Inflammatory macrophage treated with lipopolysaccharide for 1 hour (primary cell): ENCODE measurements around the gene S100A11.

Experiments
- DNase-seq, 2 donors: peaks; one replicate each; pipeline ENCODE4 v3.0.0-alpha.2; 2020 to 2022

S100A11 gene

DNA sequence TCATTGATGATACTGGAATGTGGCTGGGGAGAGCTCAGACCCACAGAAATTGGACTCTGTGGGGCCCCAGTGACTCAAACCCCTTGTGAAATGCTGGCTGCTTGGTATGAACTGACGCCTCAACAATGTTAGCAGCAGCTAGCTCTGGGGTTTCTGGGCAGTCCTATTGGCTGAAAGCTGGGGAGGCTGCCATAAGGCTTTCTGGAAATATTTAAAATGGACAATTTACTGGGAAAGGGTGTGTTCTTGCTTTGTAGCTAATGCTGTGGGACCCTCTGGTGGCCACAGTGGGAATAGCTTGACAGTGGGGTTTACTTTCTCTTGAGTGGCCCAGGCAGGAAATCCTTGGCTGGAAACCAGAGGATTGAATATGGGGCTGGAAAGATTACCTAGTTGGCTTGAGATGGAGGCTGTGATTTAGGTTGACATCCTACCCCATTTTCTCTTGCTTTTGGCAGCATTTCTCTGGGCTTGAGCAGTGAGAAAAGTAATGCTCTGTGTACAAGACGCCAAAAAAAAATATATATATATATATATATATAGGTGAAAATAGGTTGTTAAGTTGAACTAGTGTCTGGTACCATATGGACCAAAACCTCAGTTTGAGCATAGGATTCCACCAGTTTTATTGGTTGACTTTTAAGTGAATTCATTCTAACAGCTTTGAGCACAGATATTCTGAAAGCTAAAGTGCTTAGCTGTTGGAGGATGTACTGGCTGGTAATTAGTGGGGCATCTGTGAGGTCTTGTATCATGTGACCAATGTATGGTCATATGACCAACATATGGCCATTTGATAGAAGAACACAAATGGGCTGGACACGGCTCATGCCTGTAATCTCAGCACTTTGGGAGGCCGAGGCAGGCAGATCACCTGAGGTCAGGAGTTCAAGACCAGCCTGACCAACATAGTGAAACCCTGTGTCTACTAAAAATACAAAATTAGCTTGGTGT is 34.9 kb downstream of the S100A11 start:
- peak; percentile 64 to 88 for DNase-seq

DNA sequence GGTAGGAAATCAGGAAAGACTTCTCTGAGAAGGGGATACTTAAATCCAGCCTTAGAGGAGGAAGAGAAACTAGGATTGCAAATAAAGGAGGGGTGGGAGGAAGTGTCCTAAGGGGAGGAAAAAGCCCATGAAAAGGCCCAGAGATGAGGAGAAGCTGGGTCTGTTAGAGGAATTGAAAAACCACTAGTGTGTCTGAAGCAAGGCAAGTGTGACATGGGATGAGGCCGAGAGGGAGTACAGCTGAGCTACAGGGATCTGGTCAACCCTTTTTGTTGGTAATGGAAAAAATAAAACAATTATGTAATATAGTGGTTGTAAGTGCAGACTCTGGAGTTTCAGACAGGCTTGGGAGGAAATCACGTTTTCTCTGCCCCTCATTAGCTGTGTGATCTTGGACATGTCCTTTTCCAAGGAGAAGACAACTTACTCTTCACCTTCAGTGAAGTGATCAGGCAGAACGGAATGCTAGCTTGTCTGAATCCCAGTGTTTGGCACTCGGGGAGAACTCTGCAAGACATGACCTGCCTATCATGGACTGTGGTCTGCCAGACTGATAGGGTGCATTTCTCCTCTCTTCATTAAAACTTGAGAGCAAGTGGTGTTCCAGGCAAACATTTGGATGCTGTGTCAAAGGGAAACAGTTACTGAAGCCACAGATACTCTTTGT is 35.7 kb downstream of the S100A11 start:
- DNase-seq, result peak; percentile 84 to 89

DNA sequence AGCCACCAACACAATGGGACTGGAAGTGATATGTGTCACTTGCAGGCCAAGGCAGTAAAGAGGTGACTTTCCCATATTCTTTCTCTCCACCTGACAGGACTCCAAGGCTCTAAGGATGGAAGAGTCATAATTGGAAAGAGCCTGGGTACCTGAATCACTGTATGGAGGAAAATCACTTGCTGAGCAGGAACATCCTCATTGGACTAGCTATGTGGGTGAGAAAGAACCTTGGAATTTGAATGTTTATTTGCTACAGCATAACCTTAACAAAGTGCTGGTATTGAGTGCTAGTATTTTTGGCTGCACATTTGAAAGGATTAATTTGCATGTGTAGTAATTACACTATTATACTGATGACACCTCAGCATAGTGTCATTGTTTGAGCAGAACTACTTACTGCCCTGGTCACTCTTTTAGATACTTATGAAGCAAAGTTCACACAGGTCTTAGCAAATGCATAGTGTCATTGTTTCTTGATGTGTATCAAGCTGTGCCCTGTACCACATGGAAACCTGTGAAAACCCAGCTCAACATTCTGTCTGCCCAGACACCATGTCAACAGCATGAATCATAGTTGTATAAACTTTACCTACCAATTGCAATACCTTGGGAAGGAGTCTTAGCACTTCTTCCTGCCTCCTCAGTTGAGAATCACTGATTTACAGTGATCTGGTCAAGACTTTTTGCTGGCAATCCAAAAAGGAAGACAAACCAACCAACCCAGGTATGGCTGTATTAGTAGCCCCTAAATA is 38.0 kb downstream of the S100A11 start:
- DNase-seq, result no peak

- DNase-seq, result no peak
These were observed 39.6 kb downstream of the S100A11 start for GRCh38 chr1:151997284-151997570.

GRCh38 chr1:151995774-151996173 is 41.0 kb downstream of the S100A11 start:
- DNase-seq, result peak in 1 of 2 donors; percentile 57

DNA sequence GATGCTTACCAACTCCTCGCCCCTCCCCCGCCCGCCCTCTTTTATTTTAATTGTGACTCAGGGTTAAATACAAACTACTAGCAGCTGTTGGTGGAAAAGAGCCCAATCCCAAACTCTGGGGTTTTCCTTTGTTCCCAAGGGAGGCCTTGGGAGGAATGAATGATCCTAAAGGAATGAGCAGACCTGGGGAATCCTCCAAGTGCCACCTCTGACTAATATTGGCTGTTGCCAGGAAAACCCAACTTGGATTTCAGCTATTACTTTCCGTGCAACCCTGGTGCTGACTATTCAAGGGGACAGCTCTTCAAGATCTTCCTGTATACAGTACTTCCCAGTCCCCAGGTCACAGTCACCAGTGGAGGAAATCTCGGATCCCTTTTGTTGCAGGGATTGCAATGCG is 41.8 kb downstream of the S100A11 start:
- DNase-seq, result peak in 1 of 2 donors; percentile 27

- peak in 1 of 2 donors; percentile 49 for DNase-seq
These were observed 42.9 kb downstream of the S100A11 start, which contains the start of gene S100A10 for GRCh38 chr1:151993734-151994496. Gene S100A10, minus strand, starts transcription at chr1:151993859. Its CDS starts 7,629 bp downstream, at chr1:151986230.

DNA sequence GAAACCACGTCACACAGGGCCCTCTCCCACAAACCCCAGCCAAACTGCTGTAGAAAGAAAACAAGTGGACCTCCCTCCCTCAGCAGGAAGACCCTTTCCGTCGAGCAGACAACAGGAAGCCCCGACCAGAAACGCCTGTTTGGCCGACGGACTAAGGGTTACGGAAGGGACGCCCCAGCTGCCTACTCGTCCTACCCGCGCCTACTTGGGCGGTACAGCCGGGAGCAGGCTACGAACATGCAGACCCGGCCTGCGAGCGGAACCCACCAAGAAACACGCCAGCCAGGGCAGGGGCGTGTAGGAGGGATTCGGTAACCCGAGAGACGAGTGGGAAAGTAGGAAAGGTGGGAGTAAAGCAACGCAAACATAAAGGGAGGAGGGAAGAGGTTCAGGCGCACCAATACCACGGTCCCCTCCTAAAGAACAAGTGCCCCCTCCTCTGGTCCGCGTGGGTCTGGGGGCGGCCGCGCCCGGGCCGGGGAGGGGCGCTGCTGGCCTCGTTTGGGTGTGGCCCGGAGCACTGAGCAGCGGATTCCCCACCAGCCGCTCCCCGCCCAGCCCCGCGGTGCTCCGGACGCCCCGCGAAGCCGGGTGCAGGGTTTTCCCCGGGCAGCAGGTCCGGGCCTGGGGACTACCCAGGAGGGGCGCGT is 43.6 kb downstream of the S100A11 start:
- DNase-seq, result peak; percentile 58 to 66

DNA sequence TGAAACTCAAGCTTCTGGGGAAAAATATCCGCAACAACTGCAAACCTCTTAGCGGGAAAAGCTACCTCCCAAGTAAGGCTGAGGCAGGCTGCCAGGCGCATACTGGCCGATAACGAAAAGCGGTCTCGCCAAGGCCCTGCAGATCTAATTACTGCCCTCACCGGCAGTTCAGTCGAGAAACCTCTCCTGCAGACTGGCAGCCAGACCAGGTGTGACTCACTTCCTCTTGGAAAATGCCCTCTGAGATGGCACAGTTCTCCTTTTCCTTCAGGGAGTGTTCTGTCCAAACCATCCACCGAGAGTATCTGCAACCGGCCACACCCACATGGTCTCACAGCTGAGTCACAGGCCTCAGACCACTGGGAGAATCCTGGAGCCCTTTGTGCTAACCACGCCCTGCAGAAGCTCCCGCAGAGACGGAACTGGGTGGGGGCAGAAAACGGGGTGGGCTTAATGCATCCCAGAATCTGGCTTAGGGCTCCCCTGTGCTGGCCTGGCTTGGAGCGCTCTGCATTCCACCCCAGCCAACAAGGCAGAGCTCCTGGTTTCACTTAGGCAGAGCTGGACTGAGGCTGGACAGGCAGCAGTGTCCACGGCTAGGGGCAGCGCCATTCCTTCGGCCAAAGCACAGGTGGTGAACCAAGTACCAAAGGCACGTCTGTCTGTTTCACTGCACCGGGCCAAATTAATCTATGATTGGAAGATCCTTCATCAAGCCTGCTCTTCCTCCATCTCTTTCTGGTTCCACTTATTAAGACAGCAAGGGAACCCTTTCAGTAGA is 44.3 kb downstream of the S100A11 start:
- DNase-seq, result peak; percentile 94 to 99

GRCh38 chr1:151991663-151992302 is 45.0 kb downstream of the S100A11 start:
- no peak for DNase-seq

DNA sequence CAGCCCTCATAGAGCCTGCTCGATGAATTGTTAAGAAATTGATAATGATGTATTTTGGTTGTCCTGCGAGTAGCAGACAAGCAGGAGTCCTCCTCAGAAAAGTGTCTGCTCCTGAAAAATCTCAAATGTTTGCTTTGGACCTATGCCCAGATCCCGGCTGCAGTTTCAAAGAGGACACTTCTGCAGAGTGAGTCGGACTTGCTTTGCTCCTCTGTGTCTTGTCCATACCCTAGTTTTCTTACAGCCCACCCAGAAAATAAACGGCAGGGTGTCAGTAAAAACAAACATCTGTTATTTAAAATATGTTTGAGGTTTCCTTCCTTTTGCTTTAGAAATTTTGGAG is 46.0 kb downstream of the S100A11 start:
- no peak for DNase-seq

DNA sequence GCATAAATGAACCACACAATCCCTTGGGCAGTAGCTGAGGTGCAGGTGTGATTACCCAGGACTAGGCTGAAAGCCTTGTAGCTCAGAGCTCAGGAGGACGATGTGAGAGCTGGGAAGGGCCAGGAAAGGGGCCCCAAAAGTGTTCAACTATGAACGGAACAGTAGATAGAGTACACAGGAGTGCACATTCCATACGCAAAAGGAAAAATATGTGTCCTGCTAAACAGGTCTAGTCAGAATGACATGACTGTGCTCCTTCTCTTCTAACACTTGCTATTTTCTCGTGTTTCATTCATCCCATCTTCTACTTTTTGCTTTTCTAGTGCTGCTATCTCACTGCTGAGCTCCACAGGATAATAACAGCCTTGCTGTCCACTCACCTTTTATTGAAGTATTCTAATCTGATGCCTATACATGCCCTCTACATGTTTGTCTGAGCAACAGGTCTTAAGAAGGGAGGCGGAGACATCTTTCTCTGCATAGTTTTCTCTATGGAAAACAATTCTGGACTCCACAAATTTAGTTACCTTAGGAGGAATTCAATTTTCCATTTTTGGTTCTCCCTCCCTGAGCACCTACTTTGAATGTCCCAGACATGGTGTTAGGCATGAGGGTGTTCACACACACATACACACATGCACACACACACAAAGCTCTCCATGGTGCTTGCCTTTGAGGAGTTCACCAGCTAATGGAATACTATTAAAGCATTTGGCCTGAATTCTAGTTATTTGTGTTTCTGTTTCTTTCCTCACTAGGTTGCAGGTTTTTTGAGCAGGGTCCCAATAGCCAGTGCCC is 46.5 kb downstream of the S100A11 start:
- DNase-seq, result no peak

DNA sequence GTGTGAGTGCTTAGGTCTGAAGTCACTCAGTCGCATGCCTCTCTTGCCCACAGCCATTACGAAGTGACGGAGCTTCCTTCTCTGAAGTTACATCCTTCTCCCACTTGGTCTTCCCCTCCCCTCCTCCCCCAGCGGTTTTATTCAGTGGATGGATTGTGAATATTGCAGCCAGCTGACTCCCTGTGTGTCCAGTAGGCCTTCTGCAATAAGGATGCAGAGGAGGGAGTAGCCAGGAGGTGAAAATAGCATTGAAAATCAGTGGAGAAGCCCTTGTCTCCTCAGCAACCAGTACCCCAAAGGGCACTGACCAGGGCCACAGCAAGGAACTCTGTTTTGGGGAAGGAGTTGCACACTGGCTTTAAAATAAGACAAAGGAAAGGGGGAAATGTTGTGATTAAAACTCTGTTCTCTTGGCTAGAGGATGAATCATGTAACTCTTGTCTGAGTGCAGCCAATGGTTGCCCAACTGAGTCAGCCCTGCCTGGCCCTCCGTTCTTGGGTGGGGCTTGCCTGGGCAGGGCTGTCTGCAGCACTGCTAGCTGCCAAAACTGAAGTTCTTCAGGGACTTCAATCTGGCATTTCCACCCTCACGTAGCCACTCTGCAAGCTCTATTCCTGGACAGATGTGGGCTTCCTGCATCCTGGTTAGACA is 47.5 kb downstream of the S100A11 start:
- peak; percentile 85 to 87 for DNase-seq

DNA sequence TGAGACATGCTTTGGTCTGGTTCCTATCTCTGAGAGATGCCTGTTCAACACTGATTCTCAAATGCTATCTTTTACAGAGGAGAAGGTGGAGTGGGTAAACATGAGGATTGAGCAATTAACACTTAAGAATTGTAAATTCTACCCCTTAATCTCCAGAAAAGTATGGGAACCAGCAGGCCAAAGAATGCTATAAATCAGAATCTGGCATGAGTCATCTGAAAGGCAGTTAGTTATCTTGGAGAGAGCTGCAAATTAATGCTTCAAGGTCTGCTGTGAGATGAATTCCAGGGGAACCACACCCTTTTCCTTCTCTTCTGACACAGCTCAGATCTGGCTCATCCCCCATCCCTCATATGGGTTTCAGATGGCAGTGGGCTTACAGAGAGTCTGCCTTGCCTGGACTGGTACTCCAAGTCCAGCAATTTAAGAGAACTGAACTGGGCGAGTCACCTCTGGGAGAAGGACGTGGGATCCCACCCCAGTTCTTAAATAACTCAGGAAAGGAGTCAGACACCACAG is 48.3 kb downstream of the S100A11 start:
- DNase-seq, result no peak

GRCh38 chr1:151986501-151987190 is 50.2 kb downstream of the S100A11 start:
- no peak for DNase-seq

DNA sequence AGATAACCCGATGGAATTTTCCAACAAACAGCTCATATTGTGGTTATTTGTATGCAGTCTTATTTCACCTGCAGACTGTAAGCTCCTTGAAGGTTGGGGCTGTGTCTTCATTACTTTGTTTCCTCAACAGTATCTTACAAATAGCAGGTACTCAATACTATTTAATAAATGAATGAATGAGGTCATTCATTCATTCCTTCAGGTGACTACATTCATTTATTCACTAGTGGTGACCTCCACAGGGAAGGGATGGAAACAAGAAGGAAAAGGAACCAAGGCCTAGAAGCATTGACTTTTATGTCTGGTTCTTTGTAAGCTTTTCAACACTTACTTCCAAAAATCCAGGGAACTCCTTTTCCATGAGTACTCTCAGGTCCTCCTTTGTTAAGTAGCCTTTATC is 51.0 kb downstream of the S100A11 start:
- DNase-seq, result no peak

DNA sequence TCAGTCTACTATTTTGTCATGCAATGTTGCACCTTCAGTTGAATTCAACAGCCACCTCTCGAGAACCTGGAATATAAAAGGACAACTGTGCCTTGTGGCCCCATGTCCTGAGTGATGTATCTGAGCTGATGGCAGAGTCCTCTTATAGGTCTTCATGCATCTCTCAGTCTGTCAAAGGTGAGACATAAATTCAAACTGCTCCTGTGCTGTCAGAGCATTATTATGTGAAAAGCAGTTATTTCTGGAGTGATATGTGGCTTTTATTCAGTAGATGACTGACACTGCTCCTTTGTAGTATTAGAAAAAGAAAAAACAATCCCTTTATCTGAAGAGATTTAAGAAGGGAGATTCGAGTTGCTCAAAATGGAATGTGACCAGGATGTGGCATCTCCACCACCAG is 51.5 kb downstream of the S100A11 start:
- no peak for DNase-seq

- DNase-seq, result peak in 1 of 2 donors; percentile 26
These were observed 52.4 kb downstream of the S100A11 start for GRCh38 chr1:151984313-151984956.
